ENCODE measurements around the gene HIPK2. TPM values are rescaled to one million over a fixed set of nuclear protein-coding genes. Genes with fewer than 3 reads are reported as not detected.
"Not testable (repeated sequence)": the region's sequence is repeated elsewhere in the genome, so short reads cannot be mapped to it uniquely, and the experiment has no call there.

HIPK2 gene
- polyA plus RNA-seq, 4 donors = 88.4 to 98.6 (median 97.0) TPM

DNA sequence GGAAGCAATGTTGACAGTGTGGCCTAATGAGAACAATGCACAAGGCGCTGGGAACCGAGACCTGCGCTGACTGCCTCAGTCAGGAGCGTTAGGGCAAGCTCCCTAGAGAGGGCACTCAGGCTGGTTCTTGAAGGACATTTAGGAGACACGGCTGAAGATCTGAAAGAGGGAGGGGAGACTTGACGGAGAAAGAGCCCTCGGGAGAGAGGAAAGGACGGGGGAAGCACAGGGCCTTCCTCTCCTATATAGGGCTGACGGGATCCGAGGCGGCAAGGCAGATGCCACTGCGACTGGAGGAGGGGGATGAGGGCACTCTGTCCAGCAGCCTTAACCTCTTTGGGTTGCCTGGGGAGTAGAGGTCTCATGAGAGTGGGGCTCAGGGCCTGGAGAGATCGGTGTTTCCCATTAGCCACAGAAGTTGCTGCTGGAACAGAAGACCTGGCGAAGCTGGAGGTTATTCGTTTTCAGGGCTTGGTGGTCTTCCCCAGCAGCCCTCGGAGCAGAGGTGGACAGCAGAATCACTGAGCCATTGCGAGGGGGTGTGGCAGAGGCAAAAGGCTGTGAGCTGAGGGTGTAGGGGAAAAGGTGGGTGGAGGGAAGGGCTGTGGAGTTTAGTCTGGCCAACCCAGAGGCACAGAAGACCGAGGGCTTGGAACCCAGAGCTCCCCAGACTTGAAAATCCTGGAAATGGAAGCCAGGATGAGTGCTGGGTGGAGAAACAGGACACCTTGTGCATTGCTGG lies 218.3 kb downstream of the HIPK2 start:
- no peak for DNase-seq (ENCODE audit: low read depth in 4 of 4, low spot score in 3 of 4)

DNA sequence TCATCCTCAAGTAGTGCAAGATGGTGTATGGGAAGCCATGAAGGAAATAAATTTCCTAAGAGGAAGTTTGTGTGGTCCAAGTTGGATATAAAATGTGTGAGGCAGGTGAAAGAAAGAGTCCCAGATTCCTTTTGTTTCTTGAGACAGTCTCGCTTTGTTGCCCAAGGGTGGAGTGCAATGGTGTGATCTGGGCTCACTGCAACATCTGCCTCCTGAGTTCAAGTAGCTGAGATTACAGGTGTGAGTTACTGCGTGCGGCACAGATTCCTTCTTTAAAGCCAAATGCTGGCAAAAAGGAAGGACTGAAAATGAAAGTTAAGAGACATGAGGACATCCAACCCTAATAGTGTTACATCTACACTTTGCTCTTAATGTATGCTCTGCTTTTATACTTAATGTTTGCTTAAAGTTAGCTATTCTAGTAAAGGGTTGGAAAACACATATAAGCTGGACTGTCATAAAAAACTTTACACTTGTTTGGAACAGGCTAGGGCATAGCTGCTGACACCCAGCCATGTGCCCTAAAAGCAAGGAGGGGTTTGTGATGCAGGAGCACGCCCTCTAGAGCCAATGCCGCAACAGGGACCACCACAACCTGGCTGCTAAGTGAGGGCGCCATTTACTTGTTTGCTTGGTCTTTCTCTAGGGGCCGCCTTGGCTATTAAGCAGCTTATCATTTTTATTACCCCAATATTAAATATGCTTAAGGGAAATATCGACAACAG lies 219.8 kb downstream of the HIPK2 start:
- no peak for DNase-seq (ENCODE audit: low read depth in 4 of 4, low spot score in 3 of 4)

DNA sequence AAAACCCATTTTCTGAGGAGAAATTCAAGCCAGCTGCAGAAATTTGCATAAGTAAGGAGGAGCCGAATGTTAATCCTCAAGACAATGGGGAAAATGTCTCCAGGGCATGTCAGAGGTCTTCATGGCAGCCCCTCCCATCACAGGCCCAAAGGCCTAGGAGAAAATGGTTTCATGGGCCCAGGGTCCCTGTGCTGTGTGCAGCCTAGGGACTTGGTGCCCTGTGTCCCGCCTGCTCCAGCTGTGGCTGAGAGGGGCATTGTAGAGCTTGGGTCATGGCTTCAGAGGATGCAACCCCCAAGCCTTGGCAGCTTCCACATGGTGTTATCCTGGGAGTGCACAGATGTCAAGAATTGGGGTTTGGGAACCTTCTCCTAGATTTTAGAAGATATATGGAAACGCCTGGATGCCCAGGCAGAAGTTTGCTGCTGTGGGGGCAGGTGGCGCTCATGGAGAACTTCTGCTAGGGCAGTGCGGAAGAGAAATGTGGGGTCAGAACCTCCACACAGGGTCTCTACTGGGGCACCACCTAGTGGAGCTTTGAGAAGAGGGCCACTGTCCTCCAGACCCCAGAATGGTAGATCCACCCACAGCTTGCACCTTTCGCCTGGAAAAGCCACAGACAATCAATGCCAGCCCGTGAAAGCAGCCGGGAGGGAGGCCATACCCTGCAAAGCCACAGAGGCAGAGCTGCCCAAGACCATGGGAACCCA lies 223.7 kb downstream of the HIPK2 start:
- DNase-seq (ENCODE audit: low read depth in 4 of 4, low spot score in 3 of 4) = not testable (repeated sequence)

DNA sequence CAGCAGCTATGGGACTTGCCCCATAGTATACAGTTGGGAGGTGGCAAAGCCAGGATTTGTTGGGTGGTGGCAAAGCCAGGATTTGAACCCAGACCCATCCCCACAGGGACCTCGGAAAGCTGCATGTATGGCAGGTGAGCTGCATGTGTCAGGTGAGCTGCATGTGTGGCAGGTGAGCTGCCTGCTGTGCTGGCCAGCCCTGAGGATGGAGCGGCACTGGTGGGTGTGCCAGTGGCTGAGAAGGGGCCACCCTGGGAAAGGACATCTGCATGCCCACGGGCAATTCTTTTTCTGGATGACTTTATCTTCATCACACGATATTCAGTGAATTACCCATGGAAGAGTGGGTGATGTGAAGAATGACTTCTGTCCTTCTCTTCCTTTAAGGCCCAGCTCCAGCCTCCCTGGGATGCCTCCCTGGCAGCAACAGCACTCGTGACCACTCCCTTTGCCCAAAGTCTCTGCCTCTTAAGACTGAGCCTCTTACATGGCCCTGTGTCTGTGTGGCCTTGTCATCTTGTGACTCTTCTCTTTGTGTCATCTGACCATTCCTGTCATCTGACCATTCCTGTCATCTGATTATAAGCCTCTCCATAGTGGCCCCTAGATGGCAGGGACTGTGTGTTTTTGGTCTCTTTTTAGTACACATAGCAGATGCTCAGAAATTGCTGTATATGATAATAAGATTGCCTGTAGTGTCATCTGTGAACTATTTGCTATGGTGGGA lies 229.3 kb downstream of the HIPK2 start:
- no peak for DNase-seq (ENCODE audit: low read depth in 4 of 4, low spot score in 3 of 4)

- no peak for DNase-seq (ENCODE audit: low read depth in 4 of 4, low spot score in 3 of 4)
Measured at GRCh38 chr7:139544645-139545044, 233.2 kb downstream of the HIPK2 start.

DNA sequence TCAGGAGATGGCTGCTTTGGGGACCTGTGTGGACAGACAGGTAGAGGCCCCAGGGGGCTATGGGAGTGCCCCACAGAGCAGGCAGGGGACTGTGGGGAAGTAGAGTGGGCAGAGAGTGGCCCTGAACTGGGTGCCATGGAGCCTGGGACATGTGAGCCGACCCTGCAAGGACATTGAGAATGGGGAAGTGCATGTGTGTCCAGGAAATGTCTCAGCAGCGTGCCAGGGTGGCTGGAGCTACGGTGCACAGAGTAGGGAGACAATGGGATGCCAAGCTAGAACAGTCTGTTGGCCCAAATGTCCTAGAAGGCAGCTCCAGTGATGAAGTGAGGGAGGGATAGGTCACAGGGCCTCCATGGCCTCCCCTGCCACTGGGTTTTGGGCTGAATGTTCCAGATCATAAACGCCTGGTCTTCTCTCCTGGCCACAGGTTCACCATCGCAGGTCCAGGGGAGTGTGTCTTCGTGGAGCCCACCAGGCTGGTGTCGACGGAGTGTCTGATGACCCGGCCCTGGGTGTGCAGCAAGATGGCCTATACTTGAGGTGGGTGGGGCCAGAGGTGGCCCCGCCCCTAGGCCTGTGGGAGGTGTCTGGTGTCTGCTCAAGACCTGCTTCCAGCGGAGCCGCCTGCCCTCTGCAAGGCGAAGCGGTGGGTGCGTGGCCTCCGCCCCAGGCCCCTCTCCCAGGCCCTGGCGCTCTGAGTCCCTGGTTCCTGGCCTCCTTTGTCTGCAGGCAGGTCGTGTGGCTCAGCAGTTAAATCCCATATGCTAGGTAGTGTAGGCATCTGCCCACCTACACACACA lies 233.8 kb downstream of the HIPK2 start:
- no peak for DNase-seq (ENCODE audit: low read depth in 4 of 4, low spot score in 3 of 4)

DNA sequence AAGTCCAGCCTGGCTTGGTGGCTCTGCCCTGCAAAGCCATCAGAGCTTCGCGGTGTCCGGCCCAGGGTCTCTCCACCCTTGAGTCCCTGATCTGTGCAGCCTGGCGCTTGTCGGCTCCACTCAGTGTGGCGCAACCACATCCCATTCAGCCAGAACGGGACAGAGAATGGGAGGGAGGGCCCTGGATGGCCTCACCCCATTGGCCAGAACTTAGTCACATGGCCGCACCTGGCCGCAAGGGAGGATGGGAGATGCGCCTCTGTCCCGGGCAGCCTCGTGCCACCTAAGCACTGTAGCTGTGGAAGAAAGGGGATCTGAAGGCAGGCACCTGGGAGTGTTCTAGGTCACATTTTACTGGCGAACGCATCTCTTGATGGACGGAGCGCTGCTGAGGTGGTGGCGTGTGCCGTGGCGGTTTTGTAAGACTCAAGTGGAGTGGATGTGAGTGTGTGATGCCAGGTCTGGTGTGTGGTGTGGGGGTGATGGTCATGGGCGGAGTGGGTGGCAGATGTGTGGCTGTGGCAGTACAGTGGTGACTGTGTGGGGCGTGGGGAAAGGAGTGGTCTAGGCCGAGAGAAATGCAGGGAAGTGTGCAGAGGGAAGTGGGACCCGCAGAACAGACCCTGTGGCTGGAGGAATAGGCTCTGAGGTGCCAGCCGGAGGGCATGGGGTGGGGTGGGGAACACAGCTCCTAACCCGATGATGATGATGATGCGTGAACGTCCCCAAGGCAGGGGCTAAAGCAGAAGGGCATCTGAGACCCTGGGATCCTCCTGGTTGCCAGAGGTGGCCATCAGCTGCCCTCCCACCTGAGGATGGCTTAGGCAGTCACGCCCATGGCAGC lies 235.3 kb downstream of the HIPK2 start:
- no peak for DNase-seq (ENCODE audit: low read depth in 4 of 4, low spot score in 3 of 4)

GRCh38 chr7:139541600-139542307 lies 236.0 kb downstream of the HIPK2 start:
- no peak for DNase-seq (ENCODE audit: low read depth in 4 of 4, low spot score in 3 of 4)

GRCh38 chr7:139540203-139540602 lies 237.6 kb downstream of the HIPK2 start:
- DNase-seq (ENCODE audit: low read depth in 4 of 4, low spot score in 3 of 4) = no peak

DNA sequence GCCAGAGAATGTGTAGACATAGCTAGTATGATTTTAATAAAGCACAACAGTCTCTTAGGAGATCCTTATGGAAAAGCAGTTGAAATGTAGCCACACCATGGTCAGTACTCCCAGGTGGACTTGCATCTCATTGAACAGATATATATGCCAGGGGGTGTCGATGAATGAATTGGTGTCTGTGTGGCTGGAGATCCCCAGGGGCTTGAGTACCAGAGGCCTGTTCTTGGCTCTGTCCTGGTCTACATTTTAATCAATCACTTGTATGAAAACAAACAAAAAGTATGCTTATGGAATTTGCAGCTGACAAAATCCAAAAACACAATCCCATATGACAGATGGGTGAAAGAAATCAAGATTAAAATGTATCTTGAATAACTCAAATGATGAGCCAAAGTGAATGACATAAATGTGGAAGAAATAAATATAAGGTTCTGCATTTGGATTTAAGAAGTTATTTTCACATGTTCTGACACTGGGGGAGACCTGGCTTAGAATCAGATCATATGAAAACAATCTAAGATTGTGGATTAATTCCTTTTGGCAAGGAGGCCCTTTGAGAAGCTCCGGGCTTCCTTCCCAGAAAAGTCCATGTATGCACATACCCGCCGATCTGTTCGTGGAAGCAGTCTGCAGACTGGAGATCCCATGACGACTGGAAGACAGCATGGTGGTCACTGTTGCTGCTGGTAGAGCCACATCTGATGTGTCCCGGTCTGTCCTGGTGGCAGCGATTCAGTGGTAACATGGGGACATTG lies 238.7 kb downstream of the HIPK2 start:
- DNase-seq (ENCODE audit: low read depth in 4 of 4, low spot score in 3 of 4) = no peak

- DNase-seq (ENCODE audit: low read depth in 4 of 4, low spot score in 3 of 4) = no peak
Measured at GRCh38 chr7:139536152-139536551, 241.6 kb downstream of the HIPK2 start.

GRCh38 chr7:139534966-139535651 lies 242.7 kb downstream of the HIPK2 start:
- no peak for DNase-seq (ENCODE audit: low read depth in 4 of 4, low spot score in 3 of 4)

- DNase-seq (ENCODE audit: low read depth in 4 of 4, low spot score in 3 of 4) = no peak
Measured at GRCh38 chr7:139534096-139534495, 243.7 kb downstream of the HIPK2 start.

GRCh38 chr7:139532636-139533155 lies 245.1 kb downstream of the HIPK2 start:
- DNase-seq (ENCODE audit: low read depth in 4 of 4, low spot score in 3 of 4) = no peak

DNA sequence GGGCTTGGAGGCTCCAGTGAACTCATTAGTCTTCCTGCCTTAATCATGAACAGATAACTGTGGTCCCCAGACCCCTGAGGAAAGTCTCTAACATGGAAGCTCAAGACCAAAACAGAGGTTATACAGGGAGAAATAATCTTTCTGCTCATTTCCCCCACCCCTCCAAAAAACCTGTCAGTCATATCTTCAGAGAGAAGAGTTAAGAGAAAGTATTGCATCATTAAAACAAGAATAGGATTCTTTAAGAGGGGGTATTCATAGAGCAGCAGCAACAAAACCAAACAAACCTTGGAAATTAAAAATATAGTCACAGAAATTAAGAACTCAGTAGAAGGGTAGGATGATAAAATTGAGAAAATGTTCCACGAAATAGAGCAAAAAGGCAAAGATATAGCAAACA lies 246.7 kb downstream of the HIPK2 start:
- no peak for DNase-seq (ENCODE audit: low read depth in 4 of 4, low spot score in 3 of 4)

GRCh38 chr7:139526578-139527544 lies 250.9 kb downstream of the HIPK2 start:
- DNase-seq (ENCODE audit: low read depth in 4 of 4, low spot score in 3 of 4) = no peak
